HCT116 (cell line): ENCODE measurements around the gene CORO7. TPM values are rescaled to one million over a fixed set of nuclear protein-coding genes. Genes with fewer than 3 reads are reported as not detected.

Source experiments
- ATAC-seq: fragments of 200-7000 bp; cut with Tn5 transposase; 2 replicates; pipeline ENCODE4 v1.9.1; 2020; ENCODE audit warnings: mild to moderate bottlenecking, moderate library complexity
- BruUV-seq: library from RNA; stranded (reverse); fragments of 400-500 nt; replicated peaks from 2 replicates; lab custom pipeline; 2021; lab: Mats Ljungman, UMichigan
- CTCF ChIA-PET: fragments of 300-600 bp; sonication (Branson Sonifier 250); formaldehyde crosslinking; loops from one replicate; lab custom pipeline; 2021; ENCODE audit warnings: antibody characterized with exemption; lab: Charles Lee
- POLR2A ChIA-PET: fragments of 300-600, 350-600 bp; sonication (Branson Sonifier 250); formaldehyde crosslinking; loops from one replicate; lab custom pipeline; 2021; ENCODE audit warnings: antibody characterized with exemption; lab: Charles Lee
- RAD21 ChIA-PET, 2 experiments: fragments of 300-600 bp; sonication (Branson Sonifier 250); formaldehyde crosslinking; loops; one replicate each; lab custom pipeline; 2023; ENCODE audit warnings: low total read pairs in 2 of 2; ENCODE audit not compliant: uncharacterized antibody in 2 of 2, unreplicated experiment in 2 of 2, low non-redundant PET in 1 of 2; lab: Charles Lee
- DNase-seq: peaks from one replicate; pipeline ENCODE4 v3.0.0-alpha.2; 2010; ENCODE audit warnings: low read depth, low spot score
- H2AFZ ChIP-seq: fragments of 200-600 bp; shearing (Covaris generic), sonication (generic); 2 replicates; pipeline ENCODE4 v1.6.1; 2017; ENCODE audit warnings: low read depth, mixed run types, mixed read lengths, antibody characterized with exemption, low read length; ENCODE audit not compliant: poor library complexity, severe bottlenecking
- H3K27ac ChIP-seq: 2 replicates; pipeline ENCODE4 v1.5.1; 2012; ENCODE audit warnings: low read depth, low read length
- H3K27me3 ChIP-seq: fragments of 200-600 bp; sonication (generic); 2 replicates; pipeline ENCODE4 v1.6.1; 2016; ENCODE audit warnings: mixed run types, low read length, mixed read lengths; ENCODE audit not compliant: insufficient read depth
- H3K36me3 ChIP-seq, 2 experiments: fragments of 200-500 bp in 1 of 2; fragments of 200-600 bp in 1 of 2; sonication (Bioruptor generic) in 1 of 2; sonication (generic) in 1 of 2; 2 replicates each; pipeline versions ENCODE4 v1.5.1 to v1.6.1; 2014 to 2016; ENCODE audit warnings: low read length in 2 of 2, inconsistent platforms in 1 of 2, mixed read lengths in 1 of 2, mixed run types in 1 of 2; ENCODE audit not compliant: insufficient read depth in 2 of 2, control insufficient read depth in 1 of 2
- H3K4me1 ChIP-seq, 2 experiments: fragments of 200-600 bp in 1 of 2; sonication (generic) in 1 of 2; 2 replicates each; pipeline versions ENCODE4 v1.5.1 to v1.6.1; 2012 to 2017; ENCODE audit warnings: low read length in 2 of 2, inconsistent platforms in 1 of 2, mild to moderate bottlenecking in 1 of 2, mixed read lengths in 1 of 2, mixed run types in 1 of 2, moderate library complexity in 1 of 2; ENCODE audit not compliant: insufficient read depth in 2 of 2, control insufficient read depth in 1 of 2
- H3K4me2 ChIP-seq: fragments of 200-600 bp; sonication (generic); 2 replicates; pipeline ENCODE4 v1.6.1; 2017; ENCODE audit warnings: mixed run types, low read length, mixed read lengths
- H3K4me3 ChIP-seq, 2 experiments: fragments of 200-600 bp in 1 of 2; sonication (generic) in 1 of 2; replicated peaks in 1 of 2; 2 replicates each; pipeline ENCODE4 v1.5.1; 2011 to 2016; ENCODE audit warnings: low read length in 2 of 2, control low read depth in 1 of 2, low read depth in 1 of 2, mild to moderate bottlenecking in 1 of 2, mixed read lengths in 1 of 2, mixed run types in 1 of 2
- H3K79me2 ChIP-seq: fragments of 200-600 bp; sonication (generic); 2 replicates; pipeline ENCODE4 v1.6.1; 2017; ENCODE audit warnings: mild to moderate bottlenecking, mixed run types, low read length, moderate library complexity, mixed read lengths; ENCODE audit not compliant: insufficient read depth
- H3K9ac ChIP-seq: fragments of 200-600 bp; sonication (generic); 2 replicates; pipeline ENCODE4 v1.6.1; 2016; ENCODE audit warnings: low read length, mixed read lengths
- H3K9me2 ChIP-seq: fragments of 200-600 bp; sonication (generic), shearing (Covaris generic); 2 replicates; pipeline ENCODE4 v1.6.1; 2017; ENCODE audit warnings: mixed run types, mild to moderate bottlenecking, moderate library complexity; ENCODE audit not compliant: insufficient read depth
- H3K9me3 ChIP-seq, 2 experiments: fragments of 200-500 bp in 1 of 2; fragments of 200-600 bp in 1 of 2; sonication (Bioruptor generic) in 1 of 2; sonication (generic) in 1 of 2; 2 replicates each; pipeline ENCODE4 v1.6.1; 2014 to 2017; ENCODE audit warnings: low read length in 2 of 2, mixed read lengths in 2 of 2, inconsistent platforms in 1 of 2, low read depth in 1 of 2, mild to moderate bottlenecking in 1 of 2, mixed run types in 1 of 2, moderate library complexity in 1 of 2; ENCODE audit not compliant: control insufficient read depth in 1 of 2, insufficient read depth in 1 of 2
- H4K20me1 ChIP-seq: fragments of 200-600 bp; sonication (generic), shearing (Covaris generic); 2 replicates; pipeline ENCODE4 v1.6.1; 2017; ENCODE audit warnings: mixed run types, mild to moderate bottlenecking, moderate library complexity; ENCODE audit not compliant: insufficient read depth
- CBX3 ChIP-seq: IDR thresholded peaks from 2 replicates; pipeline ENCODE4 v1.6.1; 2012; ENCODE audit warnings: low read depth
- CEBPB ChIP-seq: IDR thresholded peaks from 2 replicates; pipeline ENCODE4 v1.6.1; 2012; ENCODE audit warnings: low read depth
- CTCF ChIP-seq, 3 experiments: fragments of 200-600 bp in 1 of 3; sonication (generic) in 1 of 3; IDR thresholded peaks in 2 of 3; conservative IDR thresholded peaks in 1 of 3; 2 replicates each; pipeline ENCODE4 v1.5.1; 2012 to 2017; ENCODE audit warnings: low read depth in 2 of 3, low read length in 2 of 3, antibody characterized with exemption in 1 of 3, borderline replicate concordance in 1 of 3, control low read depth in 1 of 3, mild to moderate bottlenecking in 1 of 3, mixed read lengths in 1 of 3, mixed run types in 1 of 3, moderate library complexity in 1 of 3; ENCODE audit not compliant: insufficient read depth in 1 of 3
- EZH2 ChIP-seq: fragments of 200-600 bp; sonication (generic); IDR thresholded peaks from 2 replicates; pipeline ENCODE4 v1.6.1; 2017; ENCODE audit warnings: antibody characterized with exemption, mixed run types
- EZH2phosphoT487 ChIP-seq: fragments of 200-600 bp; IDR thresholded peaks from 2 replicates; pipeline ENCODE4 v1.6.1; 2018; ENCODE audit warnings: antibody characterized with exemption, borderline replicate concordance
- FOSL1 ChIP-seq: IDR thresholded peaks from 2 replicates; pipeline ENCODE4 v1.6.1; 2012; ENCODE audit warnings: low read depth
- JUND ChIP-seq: IDR thresholded peaks from 2 replicates; pipeline ENCODE4 v1.6.1; 2012
- MAX ChIP-seq: IDR thresholded peaks from 2 replicates; pipeline ENCODE4 v1.6.1; 2012
- POLR2A ChIP-seq: IDR thresholded peaks from 2 replicates; pipeline ENCODE4 v1.7.0; 2011; ENCODE audit warnings: borderline replicate concordance; ENCODE audit not compliant: insufficient read depth, insufficient read length; ENCODE audit errors: extremely low read depth
- POLR2AphosphoS5 ChIP-seq: IDR thresholded peaks from 2 replicates; pipeline ENCODE4 v1.6.1; 2011; ENCODE audit warnings: mild to moderate bottlenecking, low read depth, low read length, moderate library complexity
- RAD21 ChIP-seq: IDR thresholded peaks from 2 replicates; pipeline ENCODE4 v1.6.1; 2012; ENCODE audit warnings: low read depth, mild to moderate bottlenecking
- REST ChIP-seq: IDR thresholded peaks from 2 replicates; pipeline ENCODE4 v1.6.1; 2012; ENCODE audit warnings: low read depth
- SRF ChIP-seq: IDR thresholded peaks from 2 replicates; pipeline ENCODE4 v1.6.1; 2012; ENCODE audit warnings: low read depth
- YY1 ChIP-seq: IDR thresholded peaks from 2 replicates; pipeline ENCODE4 v1.6.1; 2011; ENCODE audit warnings: low read length, low read depth, moderate library complexity, mild to moderate bottlenecking; ENCODE audit not compliant: insufficient replicate concordance; ENCODE audit errors: extremely low read depth
- ZNF274 ChIP-seq: fragments of 200-500 bp; sonication (Bioruptor generic); IDR thresholded peaks from 2 replicates; pipeline ENCODE4 v1.6.1; 2014; ENCODE audit warnings: mild to moderate bottlenecking, low read depth, low read length, inconsistent platforms
- intact Hi-C: fragments of 100-400 bp; cut with micrococcal nuclease; formaldehyde crosslinking; loops from 2 replicates; pipeline ENCODE4 v1.10.0; 2022
- total RNA-seq: library from RNA; stranded (reverse); gene quantifications from one replicate; pipeline ENCODE4 v1.2.1, GENCODE V29; 2021; ENCODE audit not compliant: unreplicated experiment
- TF ChIP-seq, protein P1 (sequence below): IDR thresholded peaks from 2 replicates; pipeline ENCODE4 v1.6.1; 2012
- TF ChIP-seq, protein P2 (sequence below): IDR thresholded peaks from 2 replicates; pipeline ENCODE4 v1.6.1; 2011; ENCODE audit warnings: mild to moderate bottlenecking, low read length, moderate library complexity; ENCODE audit not compliant: insufficient replicate concordance; ENCODE audit errors: extremely low read depth

CORO7 gene
- total RNA-seq, 1 experiment from 2014 or later = 21.3 TPM

- Histone ChIP-seq H3K79me2 (no peaks in the 10 kb centered on the region), H3K4me3 (no peak overlapping the region), H3K4me1 (peaks cover 0 to 5% of the 10 kb centered on the region in 2 experiments; a peak in 1 of 4 replicates), H3K9ac (no peak overlapping the region), H3K36me3 (no peaks in the 10 kb centered on the region), H3K27me3 (no peaks in the 10 kb centered on the region), H2AFZ (no peak overlapping the region), H3K4me2 (no peak overlapping the region), H3K27ac (no peak overlapping the region; the same call in 1 of the 2 replicates), H4K20me1 (no peaks in the 10 kb centered on the region), H3K9me3 (no peaks in the 10 kb centered on the region), H3K9me2 (no peaks in the 10 kb centered on the region)
- no TSS peak for BruUV-seq
- DNase-seq (no peak), ATAC-seq (no peak)
- CTCF ChIA-PET = no interaction called here
- intact Hi-C loops = no loop called here
- no peak for TF ChIP-seq EZH2
- no peak for TF ChIP-seq CTCF (IDR thresholded peaks at IDR 0.05 in 2 of 3, conservative IDR thresholded peaks at IDR 0.05 in 1 of 3; ENCODE audit: borderline replicate concordance in 1 of 3, insufficient read depth in 1 of 3, low read depth in 2 of 3, low read length in 2 of 3)
- TF ChIP-seq POLR2A = no peak
- no peak for TF ChIP-seq CBX3
- TF ChIP-seq REST = no peak
- TF ChIP-seq, protein P1, sequence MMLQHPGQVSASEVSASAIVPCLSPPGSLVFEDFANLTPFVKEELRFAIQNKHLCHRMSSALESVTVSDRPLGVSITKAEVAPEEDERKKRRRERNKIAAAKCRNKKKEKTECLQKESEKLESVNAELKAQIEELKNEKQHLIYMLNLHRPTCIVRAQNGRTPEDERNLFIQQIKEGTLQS = no peak
- no peak for TF ChIP-seq CEBPB
- TF ChIP-seq MAX = no peak
- no peak for TF ChIP-seq YY1
- no peak for TF ChIP-seq FOSL1
- TF ChIP-seq RAD21 = no peak
- TF ChIP-seq EZH2phosphoT487 = no peak
- TF ChIP-seq JUND = no peak
- no peak for TF ChIP-seq ZNF274
- TF ChIP-seq, protein P2, sequence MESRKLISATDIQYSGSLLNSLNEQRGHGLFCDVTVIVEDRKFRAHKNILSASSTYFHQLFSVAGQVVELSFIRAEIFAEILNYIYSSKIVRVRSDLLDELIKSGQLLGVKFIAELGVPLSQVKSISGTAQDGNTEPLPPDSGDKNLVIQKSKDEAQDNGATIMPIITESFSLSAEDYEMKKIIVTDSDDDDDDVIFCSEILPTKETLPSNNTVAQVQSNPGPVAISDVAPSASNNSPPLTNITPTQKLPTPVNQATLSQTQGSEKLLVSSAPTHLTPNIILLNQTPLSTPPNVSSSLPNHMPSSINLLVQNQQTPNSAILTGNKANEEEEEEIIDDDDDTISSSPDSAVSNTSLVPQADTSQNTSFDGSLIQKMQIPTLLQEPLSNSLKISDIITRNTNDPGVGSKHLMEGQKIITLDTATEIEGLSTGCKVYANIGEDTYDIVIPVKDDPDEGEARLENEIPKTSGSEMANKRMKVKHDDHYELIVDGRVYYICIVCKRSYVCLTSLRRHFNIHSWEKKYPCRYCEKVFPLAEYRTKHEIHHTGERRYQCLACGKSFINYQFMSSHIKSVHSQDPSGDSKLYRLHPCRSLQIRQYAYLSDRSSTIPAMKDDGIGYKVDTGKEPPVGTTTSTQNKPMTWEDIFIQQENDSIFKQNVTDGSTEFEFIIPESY = no peak
- no peak for TF ChIP-seq POLR2AphosphoS5
- no peak for TF ChIP-seq SRF
- RAD21 ChIA-PET = no interaction called here
- POLR2A ChIA-PET = no interaction called here
Observed at GRCh38 chr16:4383591-4384444, 32.6 kb downstream of the CORO7 start.
